HG03159 (cell line): ENCODE measurements around the gene ZFAND2A.
A peak's percentile ranks its signal among the peaks of the same experiment; 100 is the strongest.
"Not testable (repeated sequence)": the region's sequence is repeated elsewhere in the genome, so short reads cannot be mapped to it uniquely, and the experiment has no call there.

ENCODE experiments used
- ATAC-seq: cut with Tn5 transposase; IDR thresholded peaks from one replicate; pipeline ENCODE4 v1.9.1; 2021; ENCODE audit warnings: mild to moderate bottlenecking, moderate library complexity; ENCODE audit not compliant: unreplicated experiment

The ZFAND2A gene, protein sequence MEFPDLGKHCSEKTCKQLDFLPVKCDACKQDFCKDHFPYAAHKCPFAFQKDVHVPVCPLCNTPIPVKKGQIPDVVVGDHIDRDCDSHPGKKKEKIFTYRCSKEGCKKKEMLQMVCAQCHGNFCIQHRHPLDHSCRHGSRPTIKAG

DNA sequence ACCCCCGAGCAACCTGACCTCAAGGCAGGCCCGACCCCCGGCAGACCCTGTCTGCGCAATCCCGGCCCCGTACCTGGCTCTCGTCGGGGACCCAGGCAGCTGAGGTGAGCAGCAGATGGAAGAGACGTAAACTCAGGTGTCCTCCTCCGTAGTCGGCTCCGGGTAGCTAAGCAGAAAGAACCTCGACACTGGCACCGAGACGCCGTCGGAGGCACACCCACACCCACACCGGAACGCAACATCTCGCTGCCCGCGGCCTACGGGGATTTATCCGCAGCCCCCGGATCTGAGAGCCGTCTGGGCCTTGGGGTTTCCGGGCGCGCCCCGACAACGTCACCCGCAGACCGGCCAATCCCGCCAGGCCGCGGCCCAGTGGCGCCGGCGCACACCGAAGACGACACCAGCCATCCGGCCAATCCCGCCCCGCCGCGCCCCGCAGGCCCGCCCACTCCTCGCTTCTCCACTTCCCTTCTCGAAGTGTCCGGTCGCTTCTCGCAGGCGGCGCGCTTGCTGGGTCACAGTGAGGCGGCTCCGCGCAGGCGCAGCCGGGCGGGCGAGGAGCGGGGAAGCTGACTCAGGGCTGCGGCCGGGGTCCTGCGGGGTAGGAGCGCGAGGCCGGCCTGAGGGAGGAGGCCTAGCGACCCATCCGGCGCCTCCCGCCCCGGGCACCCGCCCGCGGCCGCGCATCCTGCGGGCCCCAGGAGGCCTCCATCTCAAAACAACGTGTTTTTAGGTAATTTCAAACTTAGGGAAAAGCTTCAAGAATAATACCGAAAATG, at the start of gene ZFAND2A:
TSS of gene ZFAND2A (minus strand) at position 306 of the 779 bp plus-strand sequence. CDS start 1,984 bp downstream, outside the sequence.
- ATAC-seq = peak; percentile 95

DNA sequence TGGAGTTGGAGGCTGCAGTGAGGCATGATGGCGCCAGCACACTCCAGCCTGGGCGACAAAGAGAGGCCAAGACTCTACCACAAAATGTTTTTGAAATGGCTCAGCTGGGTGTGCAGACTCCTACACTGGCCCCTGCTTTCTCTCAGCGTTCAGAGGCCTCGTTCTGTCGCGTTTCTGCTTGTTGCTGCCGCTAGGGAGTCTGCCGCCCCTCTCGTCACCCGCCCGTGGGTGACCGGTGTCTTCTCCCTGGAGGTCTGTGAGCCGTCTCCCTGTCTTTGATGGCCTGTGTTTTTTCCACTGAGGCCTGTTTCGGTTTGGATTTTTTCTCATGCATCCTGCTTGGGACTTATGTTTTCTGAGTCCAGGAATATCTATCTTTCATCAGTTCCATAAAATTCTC, 49.1 kb upstream of the ZFAND2A start:
- no peak for ATAC-seq

DNA sequence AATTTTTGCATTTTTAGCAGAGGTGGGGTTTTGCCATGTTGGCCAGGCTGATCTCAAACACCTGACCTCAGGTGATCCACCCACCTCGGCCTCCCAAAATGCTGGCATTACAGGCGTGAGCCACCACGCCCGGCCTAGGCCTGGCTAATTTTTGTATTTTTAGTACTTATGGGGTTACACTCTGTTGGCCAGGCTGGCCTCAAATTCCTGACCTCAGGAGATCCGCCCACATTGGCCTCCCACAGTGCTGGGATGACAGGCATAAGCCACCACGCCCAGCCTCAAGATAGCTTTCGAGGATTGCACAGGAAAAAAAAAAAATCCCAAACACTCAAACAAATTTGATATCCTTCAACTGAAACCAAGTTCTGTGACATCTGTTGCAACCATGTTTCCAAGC, 45.7 kb upstream of the ZFAND2A start:
- not testable (repeated sequence) for ATAC-seq

DNA sequence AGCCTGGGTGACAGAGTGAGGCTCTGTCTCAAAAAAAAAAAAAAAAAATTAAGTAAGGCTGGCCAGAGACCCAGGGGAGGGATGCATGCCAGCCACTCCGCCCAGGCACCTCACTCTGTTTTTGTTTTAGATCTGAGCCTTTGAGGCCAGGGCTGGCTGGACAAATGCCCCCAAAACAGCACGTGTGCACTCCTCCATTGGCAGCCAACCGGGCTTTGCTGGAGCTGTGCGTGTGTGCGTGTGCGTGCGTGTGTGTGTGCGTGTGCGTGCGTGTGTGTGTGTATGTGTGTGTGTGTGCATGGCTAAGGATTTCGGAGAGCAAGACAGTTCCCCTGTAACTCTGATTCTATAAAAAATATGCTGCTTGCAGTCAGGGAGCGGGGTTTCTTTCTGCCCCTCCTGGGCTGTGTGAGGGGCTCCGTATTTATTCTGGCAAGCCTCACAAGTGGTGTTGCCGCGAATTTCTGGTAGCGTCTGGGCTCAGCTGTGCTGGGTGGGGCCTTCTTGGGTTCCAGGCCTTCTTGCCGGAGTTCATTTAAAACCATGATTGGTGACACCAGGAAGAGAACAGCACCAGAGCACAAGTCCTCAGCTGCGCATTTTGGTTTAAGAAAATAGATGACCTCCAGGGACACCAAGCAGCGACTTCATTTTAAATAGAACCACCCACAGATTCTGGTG, 44.6 kb upstream of the ZFAND2A start:
- no peak for ATAC-seq

DNA sequence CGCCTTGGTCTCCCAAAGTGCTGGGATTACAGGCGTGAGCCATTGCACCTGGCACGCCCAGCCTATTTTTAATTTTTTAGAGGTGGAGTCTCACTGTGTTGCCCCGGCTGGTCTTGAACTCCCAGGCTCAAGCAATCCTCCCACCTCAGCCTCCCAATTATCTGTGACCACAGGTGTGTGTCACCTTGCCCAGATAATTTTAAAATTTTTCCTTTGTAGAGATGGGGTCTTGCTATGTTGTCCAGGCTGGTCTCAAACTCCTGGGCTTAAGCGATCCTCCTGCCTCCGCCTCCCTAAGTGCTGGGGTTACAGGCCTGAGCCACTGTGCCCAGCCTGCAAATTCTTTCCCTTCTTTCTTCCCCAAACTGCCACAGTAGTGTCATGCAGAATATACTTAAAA, 42.9 kb upstream of the ZFAND2A start:
- not testable (repeated sequence) for ATAC-seq

DNA sequence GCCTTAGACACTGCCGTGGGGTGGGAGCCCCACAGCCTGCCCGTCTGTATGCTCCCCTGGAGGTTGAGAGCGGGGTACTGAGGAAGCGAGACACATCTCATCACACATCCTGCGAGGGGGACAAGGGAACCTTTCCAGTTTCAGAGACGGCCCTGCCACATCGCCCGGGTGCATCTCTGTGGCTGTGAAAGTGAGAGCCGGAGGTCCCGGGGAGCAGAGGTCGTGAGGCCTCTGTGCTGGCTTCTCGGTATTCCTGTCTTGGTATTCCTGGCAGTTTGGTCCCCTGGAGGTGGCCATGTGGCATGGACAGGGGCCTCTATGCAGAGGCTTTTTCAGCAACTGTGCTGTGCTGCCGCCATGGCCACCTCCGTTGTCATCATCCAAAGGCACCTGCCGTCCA, 41.9 kb upstream of the ZFAND2A start:
- no peak for ATAC-seq

DNA sequence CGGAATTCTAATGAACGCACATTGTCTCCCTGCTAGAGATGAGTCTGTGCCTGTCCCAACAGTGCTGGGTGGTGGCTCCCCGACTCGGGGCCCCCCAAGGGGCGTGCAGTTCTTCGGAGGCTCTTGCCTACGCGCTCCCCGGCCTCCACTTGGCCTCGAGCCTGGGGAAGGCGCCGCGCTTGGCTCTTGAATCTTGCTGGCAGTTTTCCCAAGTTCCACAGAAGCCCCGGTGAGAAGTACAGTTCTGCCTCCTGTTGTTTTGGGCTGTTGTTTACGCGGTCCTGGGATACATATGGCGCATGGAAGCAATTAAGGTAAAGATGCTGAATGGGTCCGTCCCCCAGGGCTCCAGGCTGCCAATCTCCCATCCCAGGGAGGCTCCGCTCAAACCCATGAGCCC, 40.0 kb upstream of the ZFAND2A start:
- ATAC-seq = no peak

DNA sequence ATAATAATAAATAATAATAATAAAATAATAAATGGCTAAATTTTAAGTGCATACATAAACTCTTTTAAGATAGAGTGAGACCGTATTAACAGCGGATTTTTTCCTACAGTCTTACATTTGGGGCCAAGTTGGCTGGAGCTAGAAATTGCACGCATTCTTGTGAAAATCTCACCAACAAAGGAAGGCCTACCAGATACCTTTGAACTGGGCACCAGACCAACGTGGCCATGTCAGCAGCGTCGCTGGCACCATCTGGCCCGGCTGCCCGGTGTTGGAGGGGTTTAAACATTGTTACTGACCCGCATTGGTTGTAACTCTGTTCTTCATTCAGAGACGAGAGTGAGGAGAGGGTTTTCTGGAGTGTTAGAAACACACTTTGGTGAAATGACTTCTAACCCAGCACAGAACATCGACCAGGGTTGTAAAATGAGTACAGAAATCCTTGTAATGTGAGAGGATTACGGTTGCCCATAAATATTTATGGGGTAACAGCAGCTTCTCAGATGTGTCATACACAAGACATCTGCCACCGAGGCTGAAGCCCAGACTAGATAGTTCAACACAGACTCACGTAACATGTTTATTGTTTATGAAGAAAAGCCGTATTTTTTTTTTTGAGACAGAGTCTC, 38.1 kb upstream of the ZFAND2A start:
- no peak for ATAC-seq

DNA sequence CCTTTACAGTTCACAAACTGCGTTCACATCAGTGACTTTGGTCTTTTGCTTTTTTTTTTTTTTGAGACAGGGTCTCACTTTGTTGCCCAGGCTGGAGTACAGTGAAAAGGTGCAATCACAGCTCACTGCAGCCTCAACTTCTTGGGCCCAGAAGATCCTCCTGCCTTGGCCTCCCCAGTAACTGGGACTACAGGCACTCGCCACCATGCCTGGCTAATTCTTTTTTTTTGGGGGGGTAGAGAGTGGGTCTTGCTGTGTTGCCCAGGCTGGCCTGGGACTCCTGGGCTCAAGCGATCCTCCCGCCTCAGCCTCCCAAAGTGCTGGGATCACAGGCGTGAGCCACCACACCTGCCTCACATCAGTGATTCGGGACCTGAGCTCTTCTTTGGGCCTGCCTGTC, 37.0 kb upstream of the ZFAND2A start:
- no peak for ATAC-seq

DNA sequence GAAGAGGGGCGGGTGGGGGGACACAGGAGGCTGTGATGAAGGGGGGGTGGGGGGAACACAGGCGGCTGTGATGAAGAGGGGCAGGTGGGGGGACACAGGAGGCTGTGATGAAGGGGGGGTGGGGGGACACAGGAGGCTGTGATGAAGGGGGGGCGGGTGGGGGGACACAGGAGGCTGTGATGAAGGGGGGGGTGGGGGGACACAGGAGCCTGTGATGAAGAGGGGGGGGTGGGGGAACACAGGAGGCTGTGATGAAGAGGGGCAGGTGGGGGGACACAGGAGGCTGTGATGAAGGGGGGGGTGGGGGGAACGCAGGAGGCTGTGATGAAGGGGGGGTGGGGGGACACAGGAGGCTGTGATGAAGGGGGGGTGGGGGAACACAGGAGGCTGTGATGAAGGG, 36.4 kb upstream of the ZFAND2A start:
- not testable (repeated sequence) for ATAC-seq

DNA sequence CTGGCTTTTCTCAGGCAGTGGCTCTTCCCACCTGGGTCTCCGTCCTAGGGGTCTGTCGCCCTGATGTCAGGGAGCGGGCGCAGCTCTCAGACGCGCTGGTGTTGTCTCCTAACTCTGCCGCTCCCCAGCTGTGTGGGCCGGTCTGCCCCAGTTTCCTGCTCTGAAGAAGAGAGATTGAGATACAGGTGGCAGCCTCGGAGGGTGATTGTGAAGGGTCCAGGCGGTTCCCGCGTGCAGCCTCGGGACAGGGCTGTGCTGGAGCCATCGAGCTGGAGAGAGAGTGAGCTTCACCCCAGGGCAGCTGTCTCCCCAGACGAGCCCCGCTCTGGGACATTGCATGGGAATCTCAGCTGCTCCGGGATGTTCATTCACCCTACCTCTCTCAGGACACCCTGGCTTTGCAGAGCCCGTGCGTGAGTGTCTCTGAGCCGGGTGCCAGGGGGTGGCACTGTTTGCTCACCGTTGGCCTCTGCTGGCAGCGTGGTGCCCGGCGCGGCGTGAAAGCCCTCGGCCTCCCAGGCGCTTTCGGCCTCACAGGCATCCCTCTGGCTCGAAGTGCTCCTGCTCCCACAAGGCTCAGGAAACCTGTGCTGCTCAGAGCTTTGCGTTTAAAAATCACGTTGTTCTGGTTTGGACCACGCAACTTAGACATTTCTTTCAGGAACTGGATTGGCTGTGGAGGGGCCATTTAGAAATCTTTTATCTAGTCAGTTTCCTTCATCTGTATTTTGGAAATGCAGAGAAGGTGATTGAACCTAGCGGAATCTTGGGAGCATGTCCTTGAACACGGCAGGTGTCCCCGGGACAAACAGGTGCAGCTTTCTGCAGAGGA, 33.8 kb upstream of the ZFAND2A start:
- no peak for ATAC-seq

DNA sequence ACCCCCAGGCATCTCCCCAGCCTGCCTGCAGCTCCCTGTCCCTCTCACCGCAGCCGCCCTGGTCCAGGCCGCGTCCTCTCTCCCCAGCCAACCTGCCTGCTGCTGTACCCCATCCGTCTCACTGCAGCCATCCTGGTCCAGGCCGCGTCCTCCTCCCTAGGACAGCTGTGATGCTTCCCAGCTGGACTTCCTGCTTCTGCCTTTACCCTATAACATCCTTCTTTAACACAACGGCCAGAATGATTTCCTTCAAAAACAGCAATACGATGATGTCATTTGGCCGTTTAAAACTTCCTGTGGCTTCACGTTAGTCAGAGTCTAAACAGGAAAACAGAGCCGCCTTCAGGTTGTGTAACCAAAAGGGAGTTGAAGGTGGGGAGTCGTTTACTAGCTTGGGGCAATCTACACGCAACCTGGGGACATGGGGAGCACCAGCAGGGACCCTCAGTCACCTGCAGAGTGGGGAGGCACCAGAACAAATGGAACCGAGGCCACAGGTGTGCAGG, 32.2 kb upstream of the ZFAND2A start:
- no peak for ATAC-seq

DNA sequence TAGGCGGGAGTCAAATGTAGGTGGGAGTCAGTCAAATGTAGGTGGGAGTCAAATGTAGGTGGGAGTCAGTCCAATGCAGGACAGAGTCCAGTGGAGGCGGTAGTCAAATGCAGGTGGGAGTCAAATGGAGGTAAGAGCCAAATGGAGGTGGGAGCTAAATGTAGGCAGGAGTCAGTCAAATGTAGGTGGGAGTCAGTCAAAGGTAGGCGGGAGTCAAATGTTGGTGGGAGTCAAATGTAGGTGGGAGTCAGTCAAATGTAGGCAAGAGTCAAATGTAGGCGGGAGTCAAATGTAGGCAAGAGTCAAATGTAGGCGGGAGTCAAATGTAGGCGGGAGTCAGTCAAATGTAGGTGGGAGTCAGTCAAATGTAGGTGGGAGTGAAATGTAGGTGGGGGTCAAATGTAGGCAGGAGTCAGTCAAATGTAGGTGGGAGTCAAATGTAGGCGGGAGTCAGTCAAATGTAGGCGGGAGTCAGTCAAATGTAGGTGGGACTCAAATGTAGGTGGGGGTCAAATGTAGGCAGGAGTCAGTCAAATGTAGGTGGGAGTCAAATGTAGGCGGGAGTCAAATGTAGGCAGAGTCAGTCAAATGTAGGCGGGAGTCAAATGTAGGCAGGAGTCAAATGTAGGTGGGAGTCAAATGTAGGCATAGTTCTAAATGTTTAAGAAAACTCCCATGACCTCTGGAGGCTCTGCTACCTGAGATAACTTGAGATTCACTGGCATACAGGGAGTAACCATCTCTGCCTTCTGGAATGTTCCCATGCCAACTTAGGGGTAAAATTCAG, 30.2 kb upstream of the ZFAND2A start:
- no peak for ATAC-seq

DNA sequence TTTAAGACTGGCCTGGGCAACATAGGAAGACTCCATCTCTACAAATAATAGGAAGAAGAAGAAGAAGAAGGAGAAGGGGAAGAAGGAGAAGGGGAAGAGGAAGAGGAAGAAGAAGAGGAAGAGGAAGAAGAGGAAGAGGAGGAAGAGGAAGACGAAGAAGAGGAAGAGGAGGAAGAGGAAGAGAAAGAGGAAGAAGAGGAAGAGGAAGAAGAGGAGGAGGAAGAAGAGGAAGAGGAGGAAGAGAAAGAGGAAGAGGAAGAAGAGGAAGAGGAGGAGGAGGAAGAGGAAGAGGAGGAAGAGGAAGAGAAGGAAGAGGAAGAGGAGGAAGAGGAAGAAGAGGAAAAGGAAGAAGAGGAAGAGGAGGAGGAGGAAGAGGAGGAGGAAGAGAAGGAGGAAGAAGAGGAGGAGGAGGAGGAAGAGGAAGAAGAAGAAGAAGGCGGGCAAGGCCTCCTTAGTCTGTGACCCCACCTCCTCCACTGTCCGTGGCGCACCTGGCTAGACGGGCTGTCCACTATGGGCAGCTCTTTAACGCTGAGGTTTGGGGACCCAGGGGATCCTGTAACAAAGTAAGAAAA, 28.8 kb upstream of the ZFAND2A start:
- ATAC-seq = no peak

DNA sequence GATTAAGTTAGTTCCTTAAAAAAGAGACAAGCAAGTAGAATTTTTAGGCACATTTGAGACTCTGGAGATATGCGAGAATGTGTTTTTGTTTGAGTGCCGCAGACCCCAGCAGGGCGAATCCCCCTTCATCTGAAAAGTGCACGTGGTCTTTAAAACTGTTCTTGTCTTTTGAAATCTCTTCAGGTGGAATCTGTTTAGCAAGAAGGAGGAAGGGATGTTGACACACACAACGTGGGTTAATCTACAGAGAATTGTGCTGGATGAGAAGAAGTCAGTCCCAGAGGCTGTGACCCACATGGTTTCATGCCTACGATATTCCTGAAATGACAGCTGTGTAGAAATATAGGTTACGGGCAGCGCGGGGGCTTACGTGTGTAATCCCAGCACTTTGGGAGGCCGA, 27.1 kb upstream of the ZFAND2A start:
- ATAC-seq = no peak

DNA sequence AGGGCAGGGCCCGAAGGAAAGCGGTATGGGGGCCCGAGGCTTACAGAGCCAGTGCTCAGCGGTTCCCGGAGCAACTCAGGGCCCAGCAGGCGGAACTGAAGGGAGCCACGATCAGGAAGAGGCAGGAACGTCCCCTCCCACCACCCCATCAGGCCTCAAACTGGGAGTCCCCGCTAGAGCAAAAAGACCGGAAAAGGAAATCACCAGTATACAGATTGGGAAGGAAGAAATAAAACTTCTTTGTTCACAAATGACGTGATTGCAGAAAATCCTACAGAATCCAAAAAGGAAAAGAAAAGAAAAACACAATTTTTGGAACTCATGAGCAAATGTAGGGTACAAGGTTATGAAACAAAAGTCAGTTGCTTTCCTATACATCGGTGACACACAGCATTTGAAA, 21.6 kb upstream of the ZFAND2A start:
- no peak for ATAC-seq

DNA sequence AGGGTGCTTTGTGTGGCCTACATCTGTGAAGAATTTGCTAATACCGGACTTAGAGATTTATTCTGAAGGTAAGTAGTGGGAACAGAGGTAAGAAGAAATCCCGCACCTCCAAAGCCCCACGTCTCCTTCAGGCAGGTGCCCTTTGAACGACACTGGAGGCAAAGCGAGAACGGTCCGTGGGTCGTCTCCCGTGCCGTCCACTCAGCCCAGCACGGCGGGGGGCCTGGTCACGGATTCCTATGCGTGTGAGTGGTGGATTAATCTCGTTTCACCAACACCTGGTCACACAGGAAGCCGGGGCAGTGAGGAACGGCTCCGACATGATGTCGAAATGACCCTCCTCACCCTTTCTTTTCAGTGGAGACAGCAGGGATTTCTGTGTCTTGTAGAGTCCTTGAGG, 21.0 kb upstream of the ZFAND2A start:
- no peak for ATAC-seq

DNA sequence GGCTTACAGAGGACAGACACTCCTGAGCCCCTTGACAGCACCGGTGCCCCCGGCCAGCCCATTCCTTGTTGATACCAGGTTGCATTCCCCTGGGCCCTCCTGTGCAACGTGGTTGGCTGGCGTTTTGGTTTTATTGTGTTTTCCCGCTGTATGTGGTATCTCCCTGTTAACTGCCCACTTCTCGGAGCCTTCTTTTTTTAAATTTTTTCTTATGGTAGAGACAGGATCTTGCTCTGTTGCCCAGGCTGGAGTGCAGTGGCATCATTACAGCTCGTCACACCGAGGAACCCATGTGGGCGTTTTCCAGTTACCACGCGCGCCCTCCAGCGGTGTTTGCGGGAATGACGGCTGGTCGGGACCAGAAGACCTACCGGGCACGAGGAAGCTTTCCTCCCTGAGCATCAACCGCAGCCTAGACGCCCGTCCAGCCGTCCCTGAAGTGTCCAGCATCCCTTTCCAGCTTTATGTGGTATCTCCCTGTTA, 16.9 kb upstream of the ZFAND2A start:
- ATAC-seq = no peak
